Measurements from ENCODE around the gene POMP.

Gene POMP

GRCh38 chr13:28624707-28625432 is 34.1 kb upstream of the POMP start:
- no peak overlapping the region for H3K4me3 ChIP-seq (ENCODE audit: low read depth, low read length)
- no peak for DNase-seq (ENCODE audit: low read depth)
- TF ChIP-seq, protein P1, sequence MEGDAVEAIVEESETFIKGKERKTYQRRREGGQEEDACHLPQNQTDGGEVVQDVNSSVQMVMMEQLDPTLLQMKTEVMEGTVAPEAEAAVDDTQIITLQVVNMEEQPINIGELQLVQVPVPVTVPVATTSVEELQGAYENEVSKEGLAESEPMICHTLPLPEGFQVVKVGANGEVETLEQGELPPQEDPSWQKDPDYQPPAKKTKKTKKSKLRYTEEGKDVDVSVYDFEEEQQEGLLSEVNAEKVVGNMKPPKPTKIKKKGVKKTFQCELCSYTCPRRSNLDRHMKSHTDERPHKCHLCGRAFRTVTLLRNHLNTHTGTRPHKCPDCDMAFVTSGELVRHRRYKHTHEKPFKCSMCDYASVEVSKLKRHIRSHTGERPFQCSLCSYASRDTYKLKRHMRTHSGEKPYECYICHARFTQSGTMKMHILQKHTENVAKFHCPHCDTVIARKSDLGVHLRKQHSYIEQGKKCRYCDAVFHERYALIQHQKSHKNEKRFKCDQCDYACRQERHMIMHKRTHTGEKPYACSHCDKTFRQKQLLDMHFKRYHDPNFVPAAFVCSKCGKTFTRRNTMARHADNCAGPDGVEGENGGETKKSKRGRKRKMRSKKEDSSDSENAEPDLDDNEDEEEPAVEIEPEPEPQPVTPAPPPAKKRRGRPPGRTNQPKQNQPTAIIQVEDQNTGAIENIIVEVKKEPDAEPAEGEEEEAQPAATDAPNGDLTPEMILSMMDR (conservative IDR thresholded peaks at IDR 0.05; ENCODE audit: low read depth, low read length), result no peak

- no peak for DNase-seq (ENCODE audit: low read depth)
- H3K4me3 ChIP-seq (ENCODE audit: low read depth, low read length), result no peak overlapping the region
- TF ChIP-seq, protein P1 (conservative IDR thresholded peaks at IDR 0.05; ENCODE audit: low read depth, low read length), result no peak
Measured at GRCh38 chr13:28626266-28626665, 32.7 kb upstream of the POMP start.

GRCh38 chr13:28628241-28628640 is 30.7 kb upstream of the POMP start:
- no peak overlapping the region for H3K4me3 ChIP-seq (ENCODE audit: low read depth, low read length)
- TF ChIP-seq, protein P1 (conservative IDR thresholded peaks at IDR 0.05; ENCODE audit: low read depth, low read length), result no peak
- DNase-seq (ENCODE audit: low read depth), result no peak

DNA sequence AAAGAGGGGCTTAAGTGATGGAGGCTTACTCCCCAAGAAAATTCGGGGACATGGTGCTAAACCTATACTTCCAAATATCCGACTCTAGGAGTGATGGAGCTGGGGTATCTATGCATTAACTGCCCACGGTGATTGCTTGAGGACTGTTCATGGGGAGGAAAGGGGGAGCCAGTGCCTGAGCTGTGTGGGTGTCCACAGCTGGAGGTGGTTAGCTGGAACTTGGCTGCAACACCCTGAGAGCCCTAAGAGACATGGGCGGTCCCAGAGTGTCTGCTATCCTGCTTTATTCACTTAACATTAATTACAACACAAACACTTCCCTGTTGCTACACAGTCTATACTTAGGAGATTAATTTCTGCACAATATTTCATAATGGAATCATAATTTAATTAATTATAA is 28.1 kb upstream of the POMP start:
- no peak for DNase-seq (ENCODE audit: low read depth)
- no peak overlapping the region for H3K4me3 ChIP-seq (ENCODE audit: low read depth, low read length)
- TF ChIP-seq, protein P1 (conservative IDR thresholded peaks at IDR 0.05; ENCODE audit: low read depth, low read length), result no peak

- TF ChIP-seq, protein P1 (conservative IDR thresholded peaks at IDR 0.05; ENCODE audit: low read depth, low read length), result no peak
- no peak overlapping the region for H3K4me3 ChIP-seq (ENCODE audit: low read depth, low read length)
- no peak for DNase-seq (ENCODE audit: low read depth)
Measured at GRCh38 chr13:28631801-28632200, 27.1 kb upstream of the POMP start.

- H3K4me3 ChIP-seq (ENCODE audit: low read depth, low read length), result no peak overlapping the region
- DNase-seq (ENCODE audit: low read depth), result peak; percentile 45
- TF ChIP-seq, protein P1 (conservative IDR thresholded peaks at IDR 0.05; ENCODE audit: low read depth, low read length), result no peak
Measured at GRCh38 chr13:28636069-28636468, 22.9 kb upstream of the POMP start.

DNA sequence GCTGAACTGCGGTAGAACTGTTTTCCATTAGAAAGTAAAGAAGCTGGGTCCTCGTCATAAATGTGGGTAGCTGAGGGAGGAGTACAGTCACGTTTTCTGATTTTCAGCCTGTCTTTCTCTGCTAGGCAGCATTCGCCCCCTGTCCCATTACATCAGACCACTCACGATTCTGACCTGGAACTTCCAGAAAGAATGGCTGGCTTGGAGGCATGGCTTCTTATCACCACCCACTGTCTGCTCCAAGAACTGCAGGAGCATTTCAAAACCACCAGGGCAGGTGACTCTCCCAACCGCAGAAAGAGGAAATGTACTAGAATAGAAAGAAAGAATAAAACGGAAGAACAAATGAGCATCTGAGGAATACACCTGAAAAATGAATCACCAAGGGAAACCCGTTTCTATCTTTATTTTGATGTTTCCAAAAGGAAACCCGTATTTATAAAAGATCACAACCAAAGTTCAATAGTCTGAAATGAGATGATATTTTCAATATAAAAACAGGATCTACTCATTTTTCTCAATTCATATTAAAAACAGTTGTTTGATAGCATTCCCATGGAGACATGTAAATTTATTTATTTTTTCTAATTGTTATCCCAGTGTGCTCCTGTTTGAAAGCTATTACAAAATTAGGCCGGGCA is 22.1 kb upstream of the POMP start:
- TF ChIP-seq, protein P1 (conservative IDR thresholded peaks at IDR 0.05; ENCODE audit: low read depth, low read length), result peak; percentile 98
- H3K4me3 ChIP-seq (ENCODE audit: low read depth, low read length), result no peak overlapping the region
- DNase-seq (ENCODE audit: low read depth), result peak; percentile 89

All from choroid plexus epithelial cell (primary cell).